ENCODE measurements around the gene LAMB2.

Gene LAMB2

DNA sequence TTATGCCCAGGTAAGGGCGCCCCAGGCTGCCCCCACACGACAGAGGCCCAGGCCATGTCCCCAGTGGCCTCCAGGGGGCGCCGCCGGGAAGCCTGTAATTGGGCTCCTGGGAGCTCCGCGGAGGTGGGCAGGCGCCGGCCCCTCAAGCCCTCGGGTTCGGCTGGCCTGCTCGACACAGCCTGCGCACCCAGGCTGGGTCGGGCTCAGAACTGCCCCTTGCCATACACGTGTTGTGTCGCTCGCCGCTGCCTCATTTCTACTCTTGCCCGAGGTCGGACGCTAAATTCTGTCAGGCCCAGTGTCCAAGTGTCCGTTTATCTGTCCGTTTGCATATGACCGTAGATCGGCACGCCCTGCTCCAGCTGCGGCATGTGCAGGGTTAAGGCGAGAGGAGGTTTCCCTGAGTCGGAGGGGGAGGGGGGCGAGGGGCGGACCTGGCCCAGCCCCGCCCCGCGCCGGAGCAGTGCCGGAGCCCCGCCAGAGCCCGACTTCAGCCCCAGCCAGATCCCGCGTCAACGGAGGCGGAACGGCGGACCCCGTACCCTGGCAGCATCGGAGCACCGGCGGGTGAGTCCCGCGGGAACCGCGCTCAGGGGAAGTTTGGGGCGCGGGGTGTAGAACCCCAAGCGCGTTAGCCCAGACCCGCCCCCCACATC is 38.4 kb upstream of the LAMB2 start, which contains the start of gene KLHDC8B:
Gene KLHDC8B, plus strand, starts transcription at position 480 of the 656 bp plus-strand sequence. CDS start 1,172 bp downstream, outside the sequence.
- DNase-seq (ENCODE audit: insufficient read length) (peak; percentile 89), FAIRE-seq (peak; percentile 89)
- TF ChIP-seq POLR2AphosphoS5 (IDR thresholded peaks at IDR 0.05; ENCODE audit: low read depth, low read length) (no peak), POLR2A (IDR thresholded peaks at IDR 0.05; ENCODE audit: low read depth, low read length) (no peak)

DNA sequence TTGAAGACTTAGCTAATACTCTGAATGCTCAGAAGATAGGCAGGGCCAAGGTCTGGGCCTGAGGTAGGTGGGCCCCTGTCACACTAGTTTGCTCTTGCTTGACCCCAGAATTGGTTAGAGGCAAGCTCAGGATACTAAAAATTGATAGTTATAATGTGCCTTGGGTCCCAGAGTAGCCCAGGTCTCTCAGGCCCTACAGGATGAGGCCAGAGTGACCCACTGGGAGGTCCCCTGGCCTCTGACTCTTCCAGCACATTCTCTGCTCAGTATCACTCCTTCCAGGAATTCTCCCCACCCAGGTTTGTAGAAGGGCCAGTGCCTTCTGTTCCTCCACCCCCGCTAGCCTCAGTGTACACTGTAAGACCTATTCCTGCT is 37.9 kb upstream of the LAMB2 start:
- DNase-seq (ENCODE audit: insufficient read length) = no peak
- no peak for FAIRE-seq
- no peak for TF ChIP-seq TAF1 (IDR thresholded peaks at IDR 0.05; ENCODE audit: borderline replicate concordance, low read depth, low read length)
- TF ChIP-seq POLR2AphosphoS5 (IDR thresholded peaks at IDR 0.05; ENCODE audit: low read depth, low read length) = no peak
- no peak for TF ChIP-seq POLR2A (IDR thresholded peaks at IDR 0.05; ENCODE audit: low read depth, low read length)

DNA sequence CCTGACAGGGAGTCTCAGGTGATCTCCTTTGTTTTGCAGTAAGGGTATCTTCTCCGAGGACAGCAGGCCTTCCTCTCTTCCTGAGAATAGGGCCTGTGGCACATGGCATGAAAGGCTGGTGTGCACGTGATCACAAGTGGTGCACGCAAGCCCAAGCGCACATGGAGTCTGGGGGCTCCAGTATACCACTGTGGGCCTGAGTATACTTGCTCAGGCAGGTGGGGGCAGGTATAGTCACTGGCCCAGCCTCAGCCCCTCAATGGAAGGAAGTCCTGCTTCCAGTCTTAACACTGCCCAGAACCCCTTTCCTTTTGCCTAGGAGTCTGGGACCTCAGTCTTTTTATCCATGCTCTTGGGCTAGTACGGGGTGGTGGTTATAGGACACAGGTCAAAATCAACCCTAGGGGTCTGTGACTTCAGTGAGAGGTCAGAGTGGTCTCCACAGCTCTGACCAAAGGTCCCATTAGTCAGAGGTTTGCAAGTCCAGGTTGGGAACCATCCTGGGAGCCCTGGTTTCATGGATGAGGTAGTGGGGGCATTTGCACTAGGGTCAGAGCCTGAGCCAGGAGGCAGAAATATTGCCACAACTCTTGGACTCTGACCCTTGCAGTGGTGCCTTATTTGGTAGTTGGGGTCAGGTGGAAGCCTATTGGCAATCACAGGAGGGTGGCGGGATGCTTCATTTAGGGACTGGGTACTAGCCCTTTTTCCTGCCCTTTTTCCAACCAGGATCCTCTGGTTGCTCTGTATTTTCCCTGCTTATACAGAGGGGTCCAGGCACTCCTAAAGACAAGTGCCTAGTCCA is 34.1 kb upstream of the LAMB2 start:
- FAIRE-seq (no peak), DNase-seq (ENCODE audit: insufficient read length) (no peak)
- TF ChIP-seq POLR2A (IDR thresholded peaks at IDR 0.05; ENCODE audit: low read depth, low read length) = no peak
- TF ChIP-seq POLR2AphosphoS5 (IDR thresholded peaks at IDR 0.05; ENCODE audit: low read depth, low read length) = no peak
- TF ChIP-seq TAF1 (IDR thresholded peaks at IDR 0.05; ENCODE audit: borderline replicate concordance, low read depth, low read length) = no peak

- peak; percentile 99 for FAIRE-seq
- peak; percentile 90 for DNase-seq (ENCODE audit: insufficient read length)
- TF ChIP-seq POLR2AphosphoS5 (IDR thresholded peaks at IDR 0.05; ENCODE audit: low read depth, low read length) (peak; percentile 85), TAF1 (IDR thresholded peaks at IDR 0.05; ENCODE audit: borderline replicate concordance, low read depth, low read length) (peak; percentile 58; the same call in 1 of the 2 replicates), POLR2A (IDR thresholded peaks at IDR 0.05; ENCODE audit: low read depth, low read length) (peak; percentile 84)
Measured at GRCh38 chr3:49165771-49166751, 33.2 kb upstream of the LAMB2 start, which contains the start of gene CCDC71. Gene CCDC71 (minus strand): TSS chr3:49166331. CDS start chr3:49164208, 2,123 bp downstream.

DNA sequence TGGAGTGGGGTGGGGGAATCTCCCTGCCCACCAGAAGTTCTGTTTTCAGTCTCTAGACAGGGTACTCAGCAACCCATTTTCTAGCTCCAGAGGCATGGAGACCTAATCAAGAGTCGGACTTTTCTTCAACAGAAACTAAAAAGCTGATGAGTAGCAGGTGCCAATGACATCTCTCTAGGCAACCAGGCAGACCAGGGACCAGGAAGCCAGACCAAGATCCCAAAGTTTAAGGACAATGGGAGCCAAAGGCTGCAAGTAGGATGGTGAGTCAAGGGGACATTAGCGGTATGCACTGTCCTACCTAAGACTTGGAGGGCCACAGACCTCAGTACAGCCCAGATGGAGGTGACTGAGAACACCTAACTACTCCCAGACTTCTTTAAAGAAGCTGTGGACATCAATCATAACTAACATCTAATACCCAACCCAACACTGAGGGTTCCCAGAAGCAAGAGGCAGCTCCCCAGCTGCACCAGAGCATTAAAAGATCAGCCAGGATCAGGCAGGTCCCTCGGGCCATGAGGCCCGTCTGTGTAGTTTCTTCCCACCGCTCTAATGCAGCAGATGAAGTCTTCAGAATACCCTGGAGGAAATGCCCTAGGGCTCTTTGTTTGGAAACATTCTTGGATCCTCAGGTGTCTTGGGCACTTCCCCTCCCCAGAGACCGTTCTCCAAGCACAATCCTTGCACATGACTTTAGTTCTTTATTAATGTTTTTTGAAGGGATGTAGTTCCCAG is 32.3 kb upstream of the LAMB2 start:
- peak; percentile 46 for FAIRE-seq
- TF ChIP-seq POLR2AphosphoS5 (IDR thresholded peaks at IDR 0.05; ENCODE audit: low read depth, low read length) (no peak; the same call in 1 of the 2 replicates), POLR2A (IDR thresholded peaks at IDR 0.05; ENCODE audit: low read depth, low read length) (no peak), TAF1 (IDR thresholded peaks at IDR 0.05; ENCODE audit: borderline replicate concordance, low read depth, low read length) (no peak)
- no peak for DNase-seq (ENCODE audit: insufficient read length)

GRCh38 chr3:49163609-49164008 is 30.8 kb upstream of the LAMB2 start:
- FAIRE-seq (no peak), DNase-seq (ENCODE audit: insufficient read length) (no peak)
- TF ChIP-seq TAF1 (IDR thresholded peaks at IDR 0.05; ENCODE audit: borderline replicate concordance, low read depth, low read length) (no peak), POLR2AphosphoS5 (IDR thresholded peaks at IDR 0.05; ENCODE audit: low read depth, low read length) (no peak), POLR2A (IDR thresholded peaks at IDR 0.05; ENCODE audit: low read depth, low read length) (no peak)

GRCh38 chr3:49162751-49163419 is 30.0 kb upstream of the LAMB2 start:
- FAIRE-seq (no peak), DNase-seq (ENCODE audit: insufficient read length) (no peak)
- peak; percentile 24; the same call in 1 of the 2 replicates for TF ChIP-seq POLR2A (IDR thresholded peaks at IDR 0.05; ENCODE audit: low read depth, low read length)
- TF ChIP-seq POLR2AphosphoS5 (IDR thresholded peaks at IDR 0.05; ENCODE audit: low read depth, low read length) = peak; percentile 22; the same call in 1 of the 2 replicates
- no peak for TF ChIP-seq TAF1 (IDR thresholded peaks at IDR 0.05; ENCODE audit: borderline replicate concordance, low read depth, low read length)

- FAIRE-seq (no peak), DNase-seq (ENCODE audit: insufficient read length) (no peak)
- peak; percentile 30 for TF ChIP-seq POLR2A (IDR thresholded peaks at IDR 0.05; ENCODE audit: low read depth, low read length)
- TF ChIP-seq POLR2AphosphoS5 (IDR thresholded peaks at IDR 0.05; ENCODE audit: low read depth, low read length) = no peak
Measured at GRCh38 chr3:49161808-49162530, 29.1 kb upstream of the LAMB2 start.

- no peak for FAIRE-seq
- no peak for DNase-seq (ENCODE audit: insufficient read length)
- TF ChIP-seq POLR2AphosphoS5 (IDR thresholded peaks at IDR 0.05; ENCODE audit: low read depth, low read length) (no peak), POLR2A (IDR thresholded peaks at IDR 0.05; ENCODE audit: low read depth, low read length) (no peak), TAF1 (IDR thresholded peaks at IDR 0.05; ENCODE audit: borderline replicate concordance, low read depth, low read length) (no peak)
Measured at GRCh38 chr3:49161197-49161596, 28.3 kb upstream of the LAMB2 start.
